Measurements from ENCODE around the gene ACAP2.
"Not testable (repeated sequence)": the region's sequence is repeated elsewhere in the genome, so short reads cannot be mapped to it uniquely, and the experiment has no call there.

The ACAP2 gene, protein sequence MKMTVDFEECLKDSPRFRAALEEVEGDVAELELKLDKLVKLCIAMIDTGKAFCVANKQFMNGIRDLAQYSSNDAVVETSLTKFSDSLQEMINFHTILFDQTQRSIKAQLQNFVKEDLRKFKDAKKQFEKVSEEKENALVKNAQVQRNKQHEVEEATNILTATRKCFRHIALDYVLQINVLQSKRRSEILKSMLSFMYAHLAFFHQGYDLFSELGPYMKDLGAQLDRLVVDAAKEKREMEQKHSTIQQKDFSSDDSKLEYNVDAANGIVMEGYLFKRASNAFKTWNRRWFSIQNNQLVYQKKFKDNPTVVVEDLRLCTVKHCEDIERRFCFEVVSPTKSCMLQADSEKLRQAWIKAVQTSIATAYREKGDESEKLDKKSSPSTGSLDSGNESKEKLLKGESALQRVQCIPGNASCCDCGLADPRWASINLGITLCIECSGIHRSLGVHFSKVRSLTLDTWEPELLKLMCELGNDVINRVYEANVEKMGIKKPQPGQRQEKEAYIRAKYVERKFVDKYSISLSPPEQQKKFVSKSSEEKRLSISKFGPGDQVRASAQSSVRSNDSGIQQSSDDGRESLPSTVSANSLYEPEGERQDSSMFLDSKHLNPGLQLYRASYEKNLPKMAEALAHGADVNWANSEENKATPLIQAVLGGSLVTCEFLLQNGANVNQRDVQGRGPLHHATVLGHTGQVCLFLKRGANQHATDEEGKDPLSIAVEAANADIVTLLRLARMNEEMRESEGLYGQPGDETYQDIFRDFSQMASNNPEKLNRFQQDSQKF

DNA sequence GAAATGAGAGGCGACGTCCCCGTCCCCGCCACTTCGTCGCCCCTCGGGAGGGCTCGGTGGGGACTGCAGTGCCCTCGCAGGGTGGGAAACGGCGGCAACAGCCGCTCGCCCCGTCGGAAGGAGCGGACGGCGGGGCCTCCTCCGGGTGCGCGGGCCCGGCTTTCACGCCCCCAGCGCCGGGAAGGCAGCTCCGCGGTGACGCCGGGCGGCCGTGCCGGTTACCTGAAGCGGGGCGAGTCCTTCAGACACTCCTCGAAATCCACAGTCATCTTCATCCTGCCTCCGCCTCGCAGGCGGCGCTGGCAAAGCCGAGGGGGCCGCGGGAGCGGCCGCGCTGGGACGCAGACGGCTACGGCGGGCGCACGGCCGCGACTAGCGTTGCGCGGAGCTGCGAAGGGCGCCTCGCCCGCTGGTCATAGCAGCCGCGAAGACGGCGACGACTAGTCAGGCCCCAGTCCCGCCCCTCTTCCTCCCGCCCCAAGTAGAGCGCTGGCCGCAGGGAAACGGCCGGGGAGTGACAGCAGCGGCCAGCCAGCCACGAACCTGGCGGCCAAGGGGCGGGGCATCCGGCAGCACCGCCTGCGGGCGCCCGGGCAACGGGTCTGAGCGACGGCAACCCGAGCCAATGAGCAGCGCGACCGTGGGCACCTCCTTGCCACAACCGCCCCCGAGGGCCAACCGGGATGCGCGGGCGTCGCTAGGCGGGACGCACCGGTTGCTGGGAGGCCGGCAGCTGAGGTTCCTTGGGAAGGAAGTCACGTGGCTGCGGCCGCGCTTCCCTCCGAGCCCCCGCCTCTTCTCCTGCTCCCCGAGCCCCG, at the start of gene ACAP2:
ACAP2 (minus strand) TSS at position 448 of the 818 bp plus-strand sequence; CDS start at position 275, 173 bp downstream.
- no peaks in the 10 kb centered on the region for H3K27me3 ChIP-seq (ENCODE audit: insufficient read depth, low read depth, severe bottlenecking)
- peak within 1 kb of the TSS; percentile 73 for H3K4me3 ChIP-seq (ENCODE audit: low read depth, low read length)
- no peaks in the 10 kb centered on the region for H3K36me3 ChIP-seq
- H3K27ac ChIP-seq, result peak within 1 kb of the TSS; percentile 83
- no peak for TF ChIP-seq CTCF (IDR thresholded peaks at IDR 0.05; ENCODE audit: low read depth, low read length)
- peak; percentile 96 for DNase-seq
- H3K9me3 ChIP-seq (ENCODE audit: severe bottlenecking), result no peaks in the 10 kb centered on the region

DNA sequence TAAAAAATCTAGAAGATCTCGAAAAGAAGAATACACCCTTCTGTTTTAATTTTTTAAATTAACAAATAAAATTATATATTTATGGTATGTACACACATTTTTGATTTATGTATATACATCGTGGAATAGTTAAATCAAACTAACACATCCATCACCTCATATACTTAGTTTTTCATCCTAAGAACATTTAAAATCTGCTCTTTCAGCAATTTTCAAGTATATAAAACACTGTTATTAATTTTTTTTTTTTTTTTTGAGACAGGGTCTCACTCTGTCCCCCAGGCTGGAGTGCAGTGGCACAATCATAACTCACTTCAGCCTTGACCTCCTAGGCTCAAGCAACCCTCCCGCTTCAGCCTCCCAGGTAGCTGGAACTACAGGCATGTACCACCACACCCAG, 32.8 kb upstream of the ACAP2 start:
- no peak overlapping the region for H3K27ac ChIP-seq
- no peak overlapping the region for H3K4me3 ChIP-seq (ENCODE audit: low read depth, low read length)
- no peak for TF ChIP-seq CTCF (IDR thresholded peaks at IDR 0.05; ENCODE audit: low read depth, low read length)
- no peak for DNase-seq
- H3K36me3 ChIP-seq, result no peaks in the 10 kb centered on the region
- H3K27me3 ChIP-seq (ENCODE audit: insufficient read depth, low read depth, severe bottlenecking), result no peaks in the 10 kb centered on the region
- no peaks in the 10 kb centered on the region for H3K9me3 ChIP-seq (ENCODE audit: severe bottlenecking)

DNA sequence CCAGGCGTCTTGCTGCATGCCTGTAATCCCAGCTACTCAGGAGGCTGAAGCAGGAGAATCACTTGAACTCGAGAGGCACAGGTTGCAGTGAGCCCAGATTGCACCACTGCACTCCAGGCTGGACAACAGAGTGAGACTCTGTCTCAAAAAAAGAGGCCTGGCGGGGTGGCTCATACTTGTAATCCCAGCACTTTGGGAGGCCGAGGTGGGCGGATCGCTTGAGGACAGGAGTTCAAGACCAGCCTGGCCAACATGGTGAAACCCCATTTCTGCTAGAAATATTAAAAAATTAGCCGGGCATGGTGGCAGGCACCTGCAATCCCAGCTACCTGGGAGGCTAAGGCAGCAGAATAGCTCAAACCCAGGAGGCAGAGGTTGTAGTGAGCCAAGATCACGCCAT, 32.3 kb upstream of the ACAP2 start:
- H3K27me3 ChIP-seq (ENCODE audit: insufficient read depth, low read depth, severe bottlenecking); DNase-seq; H3K36me3 ChIP-seq; H3K9me3 ChIP-seq (ENCODE audit: severe bottlenecking); H3K27ac ChIP-seq; H3K4me3 ChIP-seq (ENCODE audit: low read depth, low read length): not testable (repeated sequence)

DNA sequence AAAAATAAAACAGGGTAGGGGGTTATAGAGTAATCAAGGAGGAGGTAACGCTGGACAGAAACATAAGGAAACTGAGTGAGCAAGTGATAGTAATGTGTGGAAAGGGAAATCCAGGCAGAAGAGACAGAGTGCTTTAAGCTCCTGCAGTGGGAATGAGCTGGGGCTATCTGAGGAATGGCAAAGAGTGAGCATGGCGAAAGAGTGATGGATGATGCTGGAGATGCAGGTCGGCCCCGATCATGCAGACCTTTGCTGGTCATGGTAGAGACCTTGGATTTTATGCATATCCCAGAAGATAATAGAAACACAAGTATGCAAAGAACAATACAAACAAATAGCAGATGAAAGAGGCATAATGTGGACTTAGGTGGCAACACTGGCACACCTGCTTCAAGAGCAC, 26.0 kb upstream of the ACAP2 start:
- Histone ChIP-seq H3K27ac (no peak overlapping the region), H3K36me3 (no peaks in the 10 kb centered on the region), H3K9me3 (ENCODE audit: severe bottlenecking) (no peaks in the 10 kb centered on the region), H3K27me3 (ENCODE audit: insufficient read depth, low read depth, severe bottlenecking) (no peaks in the 10 kb centered on the region), H3K4me3 (ENCODE audit: low read depth, low read length) (no peak overlapping the region)
- no peak for DNase-seq
- no peak for TF ChIP-seq CTCF (IDR thresholded peaks at IDR 0.05; ENCODE audit: low read depth, low read length)

DNA sequence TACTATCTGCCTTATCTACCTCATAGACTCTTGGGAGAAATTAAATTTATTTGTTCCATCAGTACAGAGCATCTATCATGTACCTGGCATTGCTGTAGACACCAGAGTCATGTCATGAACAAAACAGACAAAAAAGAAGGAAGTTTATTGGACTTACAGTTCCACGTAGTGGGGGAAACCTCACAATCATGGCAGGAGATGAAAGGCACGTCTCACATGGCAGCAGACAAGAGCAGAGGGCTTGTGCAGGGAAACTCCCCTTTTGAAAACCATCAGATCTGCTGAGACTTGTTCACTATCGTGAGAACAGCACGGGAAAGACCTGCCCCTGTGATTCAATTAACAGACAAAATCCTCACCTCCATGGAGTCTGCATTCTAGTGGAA, 25.6 kb upstream of the ACAP2 start:
- no peaks in the 10 kb centered on the region for H3K27me3 ChIP-seq (ENCODE audit: insufficient read depth, low read depth, severe bottlenecking)
- no peak for TF ChIP-seq CTCF (IDR thresholded peaks at IDR 0.05; ENCODE audit: low read depth, low read length)

More for the DNA sequence above, 25.6 kb upstream of the ACAP2 start:
- no peak overlapping the region for H3K27ac ChIP-seq
- DNase-seq, result no peak
- no peaks in the 10 kb centered on the region for H3K9me3 ChIP-seq (ENCODE audit: severe bottlenecking)
- no peak overlapping the region for H3K4me3 ChIP-seq (ENCODE audit: low read depth, low read length)
- H3K36me3 ChIP-seq, result no peaks in the 10 kb centered on the region
